HG02840 (cell line): ENCODE measurements around the gene PPP1R13B.

ENCODE experiments used
- ATAC-seq: cut with Tn5 transposase; IDR thresholded peaks from one replicate; pipeline ENCODE4 v1.9.1; 2021; ENCODE audit warnings: mild to moderate bottlenecking, moderate library complexity, moderate number of reproducible peaks; ENCODE audit not compliant: unreplicated experiment, low FRiP score

Gene PPP1R13B

DNA sequence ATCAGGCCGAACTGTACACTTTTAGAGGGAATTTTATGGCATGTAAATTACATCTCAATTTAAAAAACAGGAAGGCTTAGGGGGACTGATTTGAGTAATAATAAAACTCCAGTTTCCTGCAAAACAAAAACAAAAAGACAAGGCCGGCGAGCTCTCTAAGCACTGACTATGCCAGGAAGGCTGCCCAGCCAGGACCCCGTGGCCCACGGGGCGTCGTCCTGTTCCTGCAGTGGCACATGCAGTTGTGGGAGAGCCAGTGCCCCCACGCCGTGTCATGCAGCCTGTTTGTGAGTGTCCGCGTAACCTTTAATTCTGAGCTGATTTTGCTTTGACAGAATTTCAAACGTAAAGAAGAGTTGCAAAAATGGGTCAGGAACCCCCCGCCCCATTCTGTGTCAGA, 142.7 kb downstream of the PPP1R13B start:
- no peak for ATAC-seq

GRCh38 chr14:103703433-103704385, 143.7 kb downstream of the PPP1R13B start:
- no peak for ATAC-seq

DNA sequence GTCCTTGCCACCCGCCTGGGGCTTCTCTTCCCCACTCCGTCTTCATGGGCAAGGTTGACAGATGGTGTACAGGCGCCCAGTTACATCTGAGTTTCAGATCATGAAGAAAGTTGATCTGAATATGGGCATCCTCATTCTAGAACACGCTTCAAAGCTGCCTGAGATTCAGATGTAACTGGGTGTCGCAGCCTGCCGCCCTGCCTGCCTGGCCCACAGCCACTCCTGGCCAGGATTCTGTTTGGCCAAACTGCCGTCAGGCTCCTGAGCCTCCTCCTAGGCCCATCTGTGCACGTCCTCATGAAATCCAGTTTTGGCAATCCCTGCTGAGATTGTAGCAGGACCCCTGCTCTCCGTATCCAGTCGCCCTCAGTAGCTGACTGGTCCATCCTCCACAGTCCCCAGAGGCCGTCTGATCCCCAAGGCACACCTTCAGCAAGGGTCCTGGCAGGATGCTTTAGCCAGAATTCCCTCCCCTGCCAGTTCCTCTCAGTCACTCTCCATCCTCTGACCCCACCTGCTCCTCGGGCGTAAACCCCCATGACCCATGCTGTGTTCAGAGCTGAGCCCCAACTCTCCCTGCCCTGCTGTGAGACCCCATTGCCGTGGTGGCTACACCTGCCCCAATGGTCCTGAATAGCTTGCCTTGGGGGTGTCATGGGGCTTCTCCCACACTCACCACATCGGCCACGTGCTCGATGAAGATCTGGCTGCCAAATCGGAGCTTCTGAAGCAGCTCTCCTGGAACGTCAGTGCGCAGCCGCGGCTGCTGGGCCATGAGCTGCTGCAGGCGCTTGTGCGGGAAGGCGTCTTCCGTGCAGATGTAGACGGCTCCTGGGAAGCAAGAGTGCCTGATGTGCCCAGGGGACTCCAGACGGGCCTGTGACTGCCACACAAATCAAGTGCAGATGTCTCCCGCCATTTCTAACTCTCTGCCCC, 144.6 kb downstream of the PPP1R13B start:
- no peak for ATAC-seq

DNA sequence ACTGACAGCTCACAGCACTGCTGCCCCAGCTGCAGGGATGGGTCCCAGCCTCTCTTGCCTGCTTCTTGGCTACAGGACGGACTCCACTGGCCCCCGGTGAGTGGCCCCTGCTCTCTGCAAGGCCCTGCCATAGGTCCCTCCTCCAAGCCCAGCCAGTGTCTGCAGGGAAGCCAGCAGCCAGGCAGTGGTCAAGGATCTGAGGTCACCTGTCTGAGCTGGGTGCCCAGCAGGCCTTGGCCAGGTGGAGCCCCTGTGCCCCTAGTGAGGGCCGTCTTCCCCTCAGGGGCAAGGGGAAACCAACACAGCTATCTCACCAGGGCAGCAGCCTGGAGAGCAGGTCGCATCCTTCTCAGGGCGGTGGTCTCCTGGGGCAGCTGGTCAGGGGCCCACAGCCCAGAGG, 145.3 kb downstream of the PPP1R13B start:
- ATAC-seq, result no peak

DNA sequence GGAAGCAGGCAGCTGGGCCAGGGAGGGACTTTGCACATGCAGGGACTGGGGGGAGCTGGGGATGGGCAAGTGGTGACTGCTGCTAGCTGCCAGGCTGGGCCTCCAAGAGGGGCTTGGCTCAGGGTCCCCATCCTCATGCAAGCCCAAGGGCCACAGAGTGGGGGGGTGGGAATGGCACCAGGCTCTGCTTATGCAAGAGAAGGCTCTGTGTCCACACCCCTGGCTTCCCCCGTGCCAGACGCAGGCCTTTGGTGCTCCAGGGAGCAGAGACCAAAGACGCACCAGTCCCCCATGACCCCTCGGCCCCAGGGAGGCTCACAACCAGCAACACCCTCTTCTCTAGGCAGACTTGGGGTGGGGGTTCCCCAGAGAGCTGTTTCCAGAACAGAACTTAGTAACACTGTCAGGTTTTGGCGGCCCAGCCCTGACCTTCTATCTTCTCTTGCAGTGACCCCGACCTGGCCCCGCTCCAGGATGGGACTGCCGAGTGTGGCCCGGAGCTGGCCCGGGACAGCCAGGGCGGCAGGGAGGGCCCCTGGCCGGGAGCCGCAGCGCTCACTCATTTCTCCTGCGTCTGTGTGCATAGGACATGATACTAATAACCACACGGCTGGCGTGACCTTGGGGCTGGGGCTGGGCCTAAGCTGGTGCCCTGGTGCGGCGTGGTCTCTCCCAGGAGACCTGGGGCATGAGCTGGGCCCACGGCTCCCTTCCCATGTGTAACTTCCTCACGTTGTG, 146.5 kb downstream of the PPP1R13B start:
- no peak for ATAC-seq

- ATAC-seq, result no peak
These were observed 147.2 kb downstream of the PPP1R13B start for GRCh38 chr14:103699901-103700752.

DNA sequence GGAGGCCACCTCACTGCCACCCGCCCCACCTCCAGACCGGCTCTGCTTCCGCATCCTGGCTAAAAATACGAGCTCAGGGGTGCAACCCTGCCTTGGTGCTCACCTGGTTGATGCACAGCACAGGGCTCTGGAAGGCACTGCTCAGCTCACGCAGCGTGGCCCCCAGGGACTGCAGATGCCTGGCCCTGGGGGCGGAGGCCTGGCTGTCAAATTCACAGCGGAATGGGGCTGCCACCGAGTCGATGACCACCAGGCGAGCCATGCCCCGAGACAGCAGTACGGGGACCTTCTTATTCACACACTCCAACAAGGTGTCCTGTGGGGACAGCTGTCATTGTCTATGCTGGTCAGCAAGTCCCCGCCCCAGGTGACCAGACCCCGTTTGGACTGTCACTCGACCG, 148.1 kb downstream of the PPP1R13B start:
- no peak for ATAC-seq

DNA sequence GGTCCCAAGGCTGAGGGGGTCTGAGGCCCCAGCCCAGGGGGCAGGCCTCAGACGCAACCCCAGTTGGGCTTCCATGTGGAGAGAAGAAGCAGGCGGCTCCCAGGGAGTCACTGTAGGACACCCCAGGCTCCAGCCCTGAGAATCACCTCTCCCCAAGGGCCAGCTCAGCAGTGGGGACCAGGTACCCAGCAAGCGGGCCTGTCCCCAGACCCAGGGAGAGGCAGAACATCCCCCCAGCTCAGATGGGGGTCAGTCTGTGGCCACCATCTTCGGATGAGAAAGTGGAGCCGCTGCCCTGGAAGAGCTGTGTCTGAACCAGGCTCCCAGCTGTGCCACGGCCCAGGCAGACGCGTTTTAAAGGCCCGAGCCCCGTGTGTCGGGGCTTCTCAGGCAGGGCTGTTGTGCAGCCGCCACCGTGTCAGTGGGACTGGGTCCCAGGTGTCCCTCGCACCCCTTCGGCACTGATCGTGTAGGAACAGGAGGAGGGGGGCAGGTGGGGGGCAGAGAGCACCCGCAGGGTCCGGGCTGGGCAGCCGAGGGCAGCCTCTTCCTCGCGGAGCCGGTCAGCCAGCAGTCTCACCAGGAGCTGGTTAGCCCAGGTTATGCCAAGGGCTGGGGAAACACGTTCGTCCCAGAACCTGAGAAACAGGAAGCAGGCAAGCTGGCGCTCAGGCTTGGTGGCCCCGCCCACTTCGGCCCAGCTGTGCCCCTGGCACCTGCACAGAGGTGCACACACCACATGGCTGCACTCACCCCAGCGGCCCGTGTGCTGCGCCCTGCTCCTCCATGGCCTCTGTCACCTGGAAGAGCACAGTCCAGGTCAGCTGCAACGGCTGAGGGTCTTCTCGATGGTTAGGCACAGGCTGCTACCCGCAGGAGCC, 148.8 kb downstream of the PPP1R13B start:
- no peak for ATAC-seq

- no peak for ATAC-seq
These were observed 149.6 kb downstream of the PPP1R13B start for GRCh38 chr14:103697603-103698379.

DNA sequence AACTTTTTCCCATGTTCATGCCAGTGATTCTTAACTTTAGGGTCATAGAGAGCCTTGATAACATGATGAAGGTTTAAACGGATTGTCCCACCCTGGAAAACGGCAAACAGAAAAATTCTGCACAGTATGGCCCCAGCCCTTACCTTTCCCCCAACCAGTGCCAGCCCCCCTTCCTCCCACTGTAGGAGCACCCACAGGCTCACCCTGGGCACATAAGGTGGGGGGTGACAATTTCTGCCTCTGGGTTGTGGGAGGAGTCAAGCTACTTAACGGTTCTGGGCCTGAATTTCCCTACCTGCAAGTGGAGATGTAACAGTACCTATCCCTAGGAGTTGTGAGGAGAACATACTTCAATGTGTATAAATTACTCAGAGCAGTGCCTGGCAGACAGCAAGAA, 150.2 kb downstream of the PPP1R13B start:
- ATAC-seq, result no peak

DNA sequence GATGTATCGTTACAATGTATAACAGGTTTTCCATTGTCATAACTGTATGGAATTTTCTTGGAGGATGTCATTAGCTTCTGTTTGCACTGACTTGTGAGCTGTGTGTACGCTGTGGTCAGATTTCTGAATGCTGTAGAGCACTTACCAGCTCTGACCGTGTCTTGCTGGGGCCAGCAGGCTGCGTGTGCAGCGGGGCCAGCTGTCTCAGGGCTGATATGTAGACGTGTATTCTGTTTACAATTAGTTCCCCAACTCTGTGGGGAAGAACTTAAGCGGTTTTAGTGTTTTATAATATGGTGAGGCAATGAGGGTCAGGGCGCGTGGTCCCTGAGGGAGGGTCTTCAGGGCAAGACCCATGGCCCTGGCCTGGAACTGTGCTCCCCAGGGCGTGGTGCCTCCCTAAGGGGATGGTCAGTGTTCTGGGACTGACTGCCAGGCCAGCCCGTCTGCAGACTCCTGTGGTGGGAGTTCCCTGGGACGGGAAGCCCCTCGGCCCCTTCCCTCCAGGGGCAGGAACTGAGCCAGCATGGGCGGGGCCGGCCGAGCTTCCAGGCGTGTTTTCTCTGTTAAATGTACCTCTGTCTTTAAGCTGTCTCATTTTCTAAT, 150.8 kb downstream of the PPP1R13B start:
- ATAC-seq, result no peak

DNA sequence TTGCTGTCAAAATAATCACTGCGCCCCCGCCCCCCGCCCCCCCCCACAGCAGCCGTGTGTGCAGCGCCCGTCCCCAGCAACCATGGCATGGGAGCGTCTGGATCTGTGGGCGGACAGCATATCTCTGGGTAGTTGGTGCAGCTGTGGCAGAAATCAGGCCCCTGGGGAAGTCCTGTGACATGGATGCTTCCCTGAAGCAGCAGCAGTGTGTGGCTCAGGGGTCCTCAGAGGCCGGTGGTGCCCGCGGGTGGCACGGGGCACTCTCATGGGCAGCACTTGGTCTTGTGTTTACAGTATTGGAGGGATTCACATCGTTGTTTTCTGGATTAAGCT, 151.3 kb downstream of the PPP1R13B start:
- ATAC-seq, result no peak

- ATAC-seq, result no peak
These were observed 151.9 kb downstream of the PPP1R13B start for GRCh38 chr14:103695296-103696069.

- ATAC-seq, result no peak
These were observed 152.8 kb downstream of the PPP1R13B start for GRCh38 chr14:103694572-103695026.

DNA sequence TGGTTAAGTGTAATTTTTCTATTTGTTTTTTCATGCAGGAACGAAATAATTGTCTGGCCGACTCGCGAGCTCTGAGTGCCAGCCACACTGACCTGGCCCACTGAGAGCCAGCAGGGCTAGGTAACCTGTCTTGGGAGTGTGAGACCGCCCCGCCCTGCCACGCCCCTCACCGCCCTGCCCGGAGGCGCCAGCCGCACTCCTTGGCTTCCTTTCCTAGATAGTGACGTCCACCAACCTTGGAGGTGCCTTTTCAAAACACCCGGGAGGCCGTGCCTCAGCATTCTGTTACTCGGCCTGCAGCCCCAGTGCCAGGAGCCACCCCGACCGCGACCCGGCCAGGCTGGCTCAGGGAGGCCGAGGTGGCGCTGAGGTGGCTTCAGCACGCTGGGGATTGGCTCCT, 153.9 kb downstream of the PPP1R13B start:
- ATAC-seq, result no peak

- ATAC-seq, result no peak
These were observed 154.5 kb downstream of the PPP1R13B start for GRCh38 chr14:103692871-103693270.

DNA sequence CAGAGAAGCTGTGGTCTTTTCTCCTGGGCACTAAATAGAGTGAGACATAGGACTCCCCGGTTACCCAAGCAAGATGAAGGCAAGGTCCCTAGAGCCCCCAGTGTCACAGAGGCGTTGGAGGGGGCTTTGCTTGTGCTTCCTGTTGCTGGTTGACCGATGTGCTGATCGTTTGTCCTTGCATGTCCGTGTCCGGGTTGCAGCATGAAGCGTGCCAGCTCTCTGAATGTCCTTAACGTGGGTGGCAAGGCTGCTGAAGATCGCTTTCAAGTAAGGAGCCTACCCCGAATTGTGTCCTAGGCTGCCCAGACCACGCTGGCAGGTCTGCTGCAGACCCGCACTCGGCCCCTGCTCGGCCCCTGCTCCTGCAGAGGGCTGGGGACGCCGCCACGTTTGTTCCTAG, 155.2 kb downstream of the PPP1R13B start:
- no peak for ATAC-seq
